HG03432 (cell line): Measurements from ENCODE around the gene AP3D1.
A peak's percentile ranks its signal among the peaks of the same experiment; 100 is the strongest.

Source experiments
- ATAC-seq: cut with Tn5 transposase; IDR thresholded peaks from one replicate; pipeline ENCODE4 v1.9.1; 2021; ENCODE audit warnings: mild to moderate bottlenecking, moderate library complexity; ENCODE audit not compliant: unreplicated experiment

AP3D1 gene

DNA sequence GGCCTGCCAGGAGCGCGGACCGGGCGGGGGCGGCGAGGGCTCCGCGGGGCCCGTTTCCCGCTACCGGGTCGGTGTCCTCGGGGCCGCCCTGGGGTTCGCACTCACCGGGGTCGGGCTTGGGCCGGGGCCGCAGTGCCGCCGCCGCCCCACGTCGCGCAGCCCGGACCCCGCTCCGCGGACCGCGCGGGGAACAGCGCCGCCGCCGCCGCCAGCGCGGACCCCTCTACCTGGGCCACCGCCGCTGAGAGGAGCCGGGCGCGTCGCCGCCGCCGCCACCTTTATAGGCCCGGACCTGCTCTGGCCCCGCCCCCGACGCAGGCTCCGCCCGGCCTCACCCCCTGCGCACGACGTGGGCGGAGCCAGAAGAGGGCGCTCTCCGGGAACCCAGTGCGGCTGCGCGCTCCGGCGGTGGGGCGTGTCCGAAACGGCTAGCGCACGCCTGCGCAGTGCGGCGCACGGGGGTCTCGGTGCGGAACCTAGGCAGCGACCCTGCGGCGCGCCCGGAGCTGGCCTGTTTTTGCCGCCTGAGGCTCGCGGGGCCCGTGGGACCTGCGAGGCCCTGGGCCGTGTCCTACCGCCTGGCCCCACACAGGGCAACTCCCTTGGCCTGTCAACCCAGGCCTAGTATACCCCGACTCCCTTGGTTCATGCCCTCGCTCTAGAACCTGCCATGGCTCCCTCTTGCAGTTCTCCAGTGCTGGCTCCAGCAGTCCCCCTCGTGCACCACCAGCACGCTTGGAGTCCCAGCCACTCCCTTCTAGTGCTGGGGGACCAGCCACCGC lies 100.2 kb downstream of the AP3D1 start, which contains the start of gene MKNK2:
Gene MKNK2, minus strand, starts transcription at position 254 of the 782 bp plus-strand sequence. CDS start 393 bp downstream, outside the sequence.
- peak; percentile 53 for ATAC-seq
